A673 (cell line): ENCODE measurements around the gene ATP8A2. TPM values are rescaled to one million over a fixed set of nuclear protein-coding genes. Genes with fewer than 3 reads are reported as not detected.

ENCODE experiments used
- BruUV-seq: library from RNA; stranded (reverse); fragments of 400-500 nt; replicated peaks from 2 replicates; lab custom pipeline; 2021; lab: Mats Ljungman, UMichigan
- CTCF ChIA-PET: fragments of 300-600 bp; sonication (Branson Sonifier 250); formaldehyde crosslinking; loops from one replicate; lab custom pipeline; 2022; ENCODE audit warnings: antibody characterized with exemption; lab: Charles Lee
- POLR2A ChIA-PET: fragments of 300-600 bp; sonication (Branson Sonifier 250); formaldehyde crosslinking; loops from one replicate; lab custom pipeline; 2022; ENCODE audit warnings: antibody characterized with exemption; ENCODE audit not compliant: low non-redundant PET; lab: Charles Lee
- DNase-seq: peaks from one replicate; pipeline ENCODE4 v3.0.0-alpha.2; 2015; ENCODE audit warnings: low spot score
- H3K27ac ChIP-seq: fragments of 200-600 bp; sonication (generic); 2 replicates; pipeline ENCODE4 v1.5.1; 2016; ENCODE audit warnings: mixed run types, low read depth, mild to moderate bottlenecking, mixed read lengths, antibody characterized with exemption, low read length; ENCODE audit not compliant: poor library complexity, severe bottlenecking
- H3K27me3 ChIP-seq: fragments of 200-600 bp; sonication (generic); replicated peaks from 2 replicates; pipeline ENCODE4 v1.6.1; 2017; ENCODE audit warnings: mixed run types, low read depth, mild to moderate bottlenecking, mixed read lengths, antibody characterized with exemption, low read length; ENCODE audit not compliant: insufficient read depth, poor library complexity
- H3K36me3 ChIP-seq: fragments of 200-600 bp; sonication (generic); 2 replicates; pipeline ENCODE4 v1.6.1; 2016; ENCODE audit warnings: mixed run types, mild to moderate bottlenecking, mixed read lengths, antibody characterized with exemption, low read length; ENCODE audit not compliant: insufficient read depth, poor library complexity, severe bottlenecking
- H3K4me1 ChIP-seq: fragments of 200-600 bp; sonication (generic); 2 replicates; pipeline ENCODE4 v1.6.1; 2017; ENCODE audit warnings: mixed run types, mild to moderate bottlenecking, mixed read lengths, antibody characterized with exemption, low read length; ENCODE audit not compliant: insufficient read depth, poor library complexity, severe bottlenecking
- H3K4me3 ChIP-seq: fragments of 200-600 bp; sonication (generic); 2 replicates; pipeline ENCODE4 v1.5.1; 2016; ENCODE audit warnings: low read depth, mixed run types, mild to moderate bottlenecking, mixed read lengths, low read length; ENCODE audit not compliant: poor library complexity, severe bottlenecking
- H3K9me3 ChIP-seq: fragments of 200-600 bp; sonication (generic); 2 replicates; pipeline ENCODE4 v1.6.1; 2016; ENCODE audit warnings: mixed run types, low read depth, mild to moderate bottlenecking, mixed read lengths, antibody characterized with exemption, low read length; ENCODE audit not compliant: poor library complexity, severe bottlenecking
- EZH2 ChIP-seq: fragments of 200-600 bp; sonication (generic); IDR thresholded peaks from 2 replicates; pipeline ENCODE4 v1.6.1; 2017; ENCODE audit warnings: borderline replicate concordance, low read depth, mild to moderate bottlenecking, mixed read lengths, antibody characterized with exemption, low read length; ENCODE audit not compliant: poor library complexity, severe bottlenecking
- intact Hi-C: fragments of 100-400 bp; cut with micrococcal nuclease; formaldehyde crosslinking; loops from one replicate; pipeline ENCODE4 v1.10.0; 2022; ENCODE audit not compliant: unreplicated experiment
- total RNA-seq: library from RNA; stranded (reverse); gene quantifications from 2 replicates; pipeline ENCODE4 v1.2.3, GENCODE V29; 2021
- TF ChIP-seq, protein P1 (sequence below): fragments of 300-800, 200-600 bp; sonication (generic); conservative IDR thresholded peaks from 2 replicates; pipeline ENCODE4 v1.5.1; 2017; ENCODE audit warnings: low read depth, mild to moderate bottlenecking, antibody characterized with exemption, low read length, moderate library complexity, mixed read lengths

Gene ATP8A2
- total RNA-seq, 1 experiment from 2014 or later = 0.92 TPM

DNA sequence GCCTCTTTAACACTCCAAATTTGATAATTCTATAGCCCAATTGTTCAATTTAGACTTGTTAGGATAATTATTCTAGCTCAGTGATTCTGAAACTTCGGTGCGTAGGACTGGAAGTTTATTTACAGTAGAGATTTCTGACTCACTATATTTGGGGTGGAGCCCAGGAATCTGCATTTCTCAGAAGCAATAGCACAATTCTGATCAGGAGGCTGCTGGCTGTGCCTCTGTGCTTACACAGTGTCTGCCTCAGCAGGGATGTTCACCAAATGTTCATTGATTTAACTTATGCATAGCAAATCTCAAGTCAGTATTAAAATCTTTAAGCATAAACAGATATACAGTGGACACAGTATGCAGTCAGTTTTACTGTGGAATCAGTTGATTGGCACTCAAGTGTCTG, 45.8 kb downstream of the ATP8A2 start:
- POLR2A ChIA-PET = no interaction called here
- no peaks in the 10 kb centered on the region for H3K9me3 ChIP-seq
- DNase-seq = no peak
- no peak overlapping the region for H3K27ac ChIP-seq
- intact Hi-C loops = no loop called here
- CTCF ChIA-PET = no interaction called here
- no TSS peak for BruUV-seq
- H3K36me3 ChIP-seq = no peaks in the 10 kb centered on the region
- no peaks in the 10 kb centered on the region for H3K4me1 ChIP-seq
- TF ChIP-seq, protein P1, sequence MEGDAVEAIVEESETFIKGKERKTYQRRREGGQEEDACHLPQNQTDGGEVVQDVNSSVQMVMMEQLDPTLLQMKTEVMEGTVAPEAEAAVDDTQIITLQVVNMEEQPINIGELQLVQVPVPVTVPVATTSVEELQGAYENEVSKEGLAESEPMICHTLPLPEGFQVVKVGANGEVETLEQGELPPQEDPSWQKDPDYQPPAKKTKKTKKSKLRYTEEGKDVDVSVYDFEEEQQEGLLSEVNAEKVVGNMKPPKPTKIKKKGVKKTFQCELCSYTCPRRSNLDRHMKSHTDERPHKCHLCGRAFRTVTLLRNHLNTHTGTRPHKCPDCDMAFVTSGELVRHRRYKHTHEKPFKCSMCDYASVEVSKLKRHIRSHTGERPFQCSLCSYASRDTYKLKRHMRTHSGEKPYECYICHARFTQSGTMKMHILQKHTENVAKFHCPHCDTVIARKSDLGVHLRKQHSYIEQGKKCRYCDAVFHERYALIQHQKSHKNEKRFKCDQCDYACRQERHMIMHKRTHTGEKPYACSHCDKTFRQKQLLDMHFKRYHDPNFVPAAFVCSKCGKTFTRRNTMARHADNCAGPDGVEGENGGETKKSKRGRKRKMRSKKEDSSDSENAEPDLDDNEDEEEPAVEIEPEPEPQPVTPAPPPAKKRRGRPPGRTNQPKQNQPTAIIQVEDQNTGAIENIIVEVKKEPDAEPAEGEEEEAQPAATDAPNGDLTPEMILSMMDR = no peak
- TF ChIP-seq EZH2 = no peak
- no peak overlapping the region for H3K4me3 ChIP-seq
- H3K27me3 ChIP-seq = peaks cover 14% of the 10 kb centered on the region

DNA sequence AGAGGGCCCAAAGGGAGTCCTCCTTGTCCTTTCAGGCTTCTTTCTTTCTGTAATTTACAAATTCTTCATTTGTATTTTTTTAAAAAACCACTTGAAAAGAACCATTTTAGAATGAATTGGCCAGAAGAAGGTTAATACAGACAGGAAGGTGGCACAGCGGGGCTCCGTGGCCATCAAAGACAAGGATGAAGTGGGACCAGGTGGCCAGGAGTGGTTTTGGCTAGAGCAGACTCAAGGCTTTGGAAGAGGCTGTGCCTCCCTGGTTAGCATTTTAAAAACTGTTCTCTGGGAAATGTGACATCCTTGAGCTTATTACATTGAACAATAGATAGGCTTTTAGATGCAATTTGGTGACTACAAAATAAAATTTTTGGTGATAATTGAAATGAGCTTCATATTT, 48.4 kb downstream of the ATP8A2 start:
- Histone ChIP-seq H3K36me3 (no peaks in the 10 kb centered on the region), H3K4me1 (no peaks in the 10 kb centered on the region), H3K4me3 (no peak overlapping the region), H3K9me3 (no peaks in the 10 kb centered on the region), H3K27me3 (peaks cover 14% of the 10 kb centered on the region), H3K27ac (no peak overlapping the region)
- POLR2A ChIA-PET = no interaction called here
- CTCF ChIA-PET = interaction anchor here (0.6 kb wide), 1 partner anchor 532 kb away, joined by 4 read pairs; no protein-coding TSS in a partner anchor
- intact Hi-C loops = no loop called here
- TF ChIP-seq EZH2 = no peak
- TF ChIP-seq, protein P1 = no peak
- BruUV-seq = no TSS peak
- DNase-seq = no peak

DNA sequence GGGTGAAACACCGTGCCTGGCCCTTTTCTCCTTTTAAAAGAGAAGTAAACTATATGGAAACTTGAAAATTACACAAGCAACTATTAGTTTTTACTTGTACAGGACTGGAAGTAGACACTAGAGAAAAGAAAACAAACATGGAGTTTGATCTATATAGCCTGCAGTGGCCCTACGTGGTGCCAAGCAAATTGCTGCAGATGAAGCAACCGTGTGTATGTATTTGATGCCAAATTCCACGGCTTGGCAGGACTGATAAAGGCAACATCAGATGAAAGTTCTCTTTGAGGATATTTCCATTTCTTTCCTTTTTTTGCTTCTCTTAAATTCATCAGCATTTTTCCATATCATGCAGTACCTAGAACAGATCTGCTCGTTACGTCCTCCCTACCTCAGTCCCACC, 49.8 kb downstream of the ATP8A2 start:
- Histone ChIP-seq H3K36me3 (no peaks in the 10 kb centered on the region), H3K27ac (no peak overlapping the region), H3K27me3 (peaks cover 7% of the 10 kb centered on the region), H3K4me1 (no peaks in the 10 kb centered on the region), H3K4me3 (no peak overlapping the region), H3K9me3 (no peaks in the 10 kb centered on the region)
- POLR2A ChIA-PET = no interaction called here
- no peak for DNase-seq
- BruUV-seq = no TSS peak
- no peak for TF ChIP-seq EZH2
- TF ChIP-seq, protein P1 = no peak
- CTCF ChIA-PET = no interaction called here
- intact Hi-C loops = no loop called here
